GM21381 (cell line): Measurements from ENCODE around the gene CYSLTR2.

ENCODE experiments used
- ATAC-seq: cut with Tn5 transposase; IDR thresholded peaks from one replicate; pipeline ENCODE4 v1.9.1; 2021; ENCODE audit warnings: mild to moderate bottlenecking, moderate library complexity; ENCODE audit not compliant: unreplicated experiment

Gene CYSLTR2

DNA sequence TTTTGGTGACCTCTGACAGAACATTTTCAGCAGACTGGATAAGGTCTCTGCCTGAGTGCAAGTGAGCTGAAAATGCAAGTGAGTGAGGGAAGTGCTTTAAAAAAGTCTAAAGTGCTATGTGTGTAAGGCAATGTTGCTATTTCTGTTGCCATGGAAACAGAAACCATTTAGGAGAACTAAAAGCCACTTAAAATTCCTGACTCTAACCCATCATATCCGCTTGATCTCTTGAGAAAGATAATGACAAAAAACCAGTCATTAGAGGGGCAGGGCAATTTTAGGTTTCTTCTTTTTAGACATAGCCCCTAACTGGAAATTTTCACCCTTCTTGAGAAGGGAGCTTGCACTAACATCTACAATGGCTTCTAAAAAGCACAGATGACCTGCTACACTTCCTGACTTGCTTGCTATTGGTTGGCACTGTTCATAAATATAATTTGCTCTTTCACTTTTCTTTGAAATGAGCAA, at the start of gene CYSLTR2:
Gene CYSLTR2 (plus strand): TSS at position 458 of the 468 bp plus-strand sequence. CDS start 52,889 bp downstream, outside the sequence.
- no peak for ATAC-seq

GRCh38 chr13:48615049-48615448, 38.7 kb upstream of the CYSLTR2 start:
- no peak for ATAC-seq

DNA sequence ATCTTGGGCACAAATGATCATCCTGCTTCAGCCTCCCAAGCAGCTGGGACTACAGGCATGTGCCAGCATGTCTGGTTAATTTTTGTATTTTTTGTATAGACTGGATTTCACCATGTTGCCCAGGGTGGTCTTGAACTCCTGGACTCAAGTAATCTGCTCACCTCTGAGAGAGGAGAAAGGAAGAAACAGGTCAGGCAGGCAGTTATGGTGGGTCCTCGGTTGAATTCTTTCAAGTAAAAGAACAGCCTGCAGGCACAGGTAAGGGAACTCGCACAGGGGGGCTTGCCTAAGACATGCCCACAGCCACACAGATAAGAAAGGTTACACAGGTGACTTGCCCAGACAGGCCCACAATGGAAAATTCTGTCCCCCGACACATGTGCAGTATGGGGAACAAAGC, 34.8 kb upstream of the CYSLTR2 start:
- no peak for ATAC-seq

- no peak for ATAC-seq
Observed at GRCh38 chr13:48621056-48621455, 32.7 kb upstream of the CYSLTR2 start.

GRCh38 chr13:48624016-48624415, 29.7 kb upstream of the CYSLTR2 start:
- ATAC-seq: no peak

DNA sequence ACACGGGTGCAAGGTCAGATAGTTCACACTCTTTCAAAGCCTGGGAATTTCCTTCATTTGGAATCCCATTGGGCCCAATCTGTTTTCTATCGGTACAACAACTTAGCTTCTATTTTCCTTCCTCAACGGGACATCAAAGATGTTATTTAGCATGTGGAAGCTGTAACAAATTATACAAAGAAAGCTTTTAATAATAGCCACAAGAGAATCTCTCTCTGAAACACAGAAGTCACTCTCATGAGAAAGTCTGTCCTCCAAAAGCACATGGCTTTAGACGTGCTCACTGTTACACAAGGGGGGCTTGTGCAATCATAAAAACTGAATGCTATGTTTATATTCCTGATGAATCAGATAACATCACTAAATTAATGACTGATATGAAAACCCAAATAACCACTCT, 28.9 kb upstream of the CYSLTR2 start:
- no peak for ATAC-seq

- ATAC-seq: no peak
Observed at GRCh38 chr13:48625413-48626076, 28.2 kb upstream of the CYSLTR2 start.

- no peak for ATAC-seq
Observed at GRCh38 chr13:48626077-48626449, 27.7 kb upstream of the CYSLTR2 start.

GRCh38 chr13:48626726-48627451, 26.8 kb upstream of the CYSLTR2 start:
- ATAC-seq: no peak

DNA sequence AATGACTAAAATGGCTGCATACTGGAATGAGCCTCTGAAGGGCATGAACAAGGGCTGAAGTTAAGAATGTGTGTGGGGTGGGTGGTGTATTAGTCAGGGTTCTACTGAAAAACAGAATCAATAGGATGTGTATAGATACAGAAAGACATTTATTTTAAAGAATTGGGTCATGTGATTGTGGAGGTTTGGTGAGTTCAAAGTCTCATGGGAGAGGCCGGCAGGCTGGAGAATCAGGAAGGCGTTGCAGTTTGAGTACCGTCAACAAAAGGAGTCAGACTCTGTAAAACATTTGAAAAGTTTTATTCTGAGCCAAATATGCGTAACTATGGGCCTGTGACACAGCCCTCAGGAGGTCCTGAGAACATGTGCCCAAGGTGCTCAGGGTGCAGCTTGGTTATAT, 24.5 kb upstream of the CYSLTR2 start:
- ATAC-seq: no peak

DNA sequence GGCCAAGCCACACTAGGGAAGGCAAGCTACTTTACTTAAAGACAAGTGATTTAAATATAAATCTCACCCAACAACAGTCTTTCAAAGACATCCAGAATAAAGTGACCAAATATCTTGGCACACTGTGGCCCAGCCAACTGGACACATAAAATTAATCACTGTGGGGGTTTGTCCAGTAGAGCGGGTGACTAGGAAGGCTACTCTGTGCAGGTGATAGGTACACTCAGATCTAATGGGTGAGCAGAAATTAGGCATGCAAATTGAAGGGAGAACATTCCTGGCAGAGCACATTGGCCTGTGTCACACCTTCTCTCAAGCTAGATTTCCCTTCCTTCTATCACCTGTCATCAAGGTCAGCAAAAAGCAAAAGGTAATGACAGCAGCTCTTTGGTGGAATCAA, 23.4 kb upstream of the CYSLTR2 start:
- ATAC-seq: no peak

GRCh38 chr13:48630773-48631172, 23.0 kb upstream of the CYSLTR2 start:
- ATAC-seq: no peak

GRCh38 chr13:48631441-48631840, 22.3 kb upstream of the CYSLTR2 start:
- no peak for ATAC-seq

- ATAC-seq: no peak
Observed at GRCh38 chr13:48633700-48634099, 20.0 kb upstream of the CYSLTR2 start.

DNA sequence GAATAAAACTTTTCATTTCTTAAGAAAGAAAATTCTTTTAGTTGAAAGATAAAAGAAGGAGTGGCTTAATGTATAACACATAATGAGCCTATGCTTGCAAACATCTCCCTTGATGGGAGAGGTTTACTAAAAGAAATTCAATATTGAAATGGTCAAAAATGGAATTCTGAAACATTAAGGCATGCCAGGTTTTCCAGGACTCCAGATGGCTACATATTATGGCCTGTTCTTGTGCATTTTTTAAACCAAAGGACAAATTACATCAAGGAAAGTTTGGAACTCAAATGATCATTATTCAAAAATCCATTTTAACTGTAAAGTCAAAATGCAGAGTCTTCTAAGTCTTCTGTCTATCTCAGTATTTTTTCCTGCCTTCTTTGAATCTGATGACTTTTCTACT, 19.1 kb upstream of the CYSLTR2 start:
- no peak for ATAC-seq

GRCh38 chr13:48635478-48635877, 18.3 kb upstream of the CYSLTR2 start:
- no peak for ATAC-seq

DNA sequence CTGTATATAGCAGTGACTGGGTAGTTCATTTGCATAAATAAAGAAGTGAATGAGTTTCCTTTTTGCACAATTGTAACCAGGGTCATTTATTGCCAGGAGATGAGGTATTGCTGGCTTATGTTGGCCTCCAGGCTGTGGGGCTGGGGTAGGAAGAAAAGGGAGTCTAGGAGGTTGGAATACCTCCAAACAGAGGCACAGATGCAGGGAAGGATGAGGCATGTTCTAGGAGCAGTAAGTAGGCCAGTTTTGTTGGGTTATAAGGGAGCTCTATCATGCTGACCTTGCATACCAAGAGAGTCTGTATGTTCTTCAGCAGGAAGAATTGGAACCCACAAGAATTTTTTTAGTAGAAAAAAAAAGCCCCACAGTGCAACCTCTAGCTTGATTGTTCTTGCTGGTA, 17.2 kb upstream of the CYSLTR2 start:
- no peak for ATAC-seq

DNA sequence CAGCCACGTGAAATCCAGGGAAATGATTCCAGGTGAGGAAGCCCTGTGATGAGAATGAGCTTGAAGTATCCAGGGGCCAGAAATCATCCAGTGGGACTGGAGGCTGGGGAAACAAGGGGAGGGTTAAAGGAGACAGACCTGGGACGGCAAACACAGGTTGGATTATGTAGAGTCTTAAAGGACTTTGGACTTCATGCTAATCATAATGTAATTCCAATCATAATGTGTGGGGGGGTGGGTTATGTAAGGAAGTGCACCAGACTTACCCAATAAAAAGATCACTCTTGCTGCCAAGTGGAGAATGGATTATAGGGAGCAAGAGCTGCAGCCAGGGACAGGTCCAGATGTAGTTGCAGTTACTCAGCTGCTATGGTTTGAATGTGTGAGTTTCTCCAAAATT, 16.1 kb upstream of the CYSLTR2 start:
- ATAC-seq: no peak

GRCh38 chr13:48640767-48641166, 13.0 kb upstream of the CYSLTR2 start:
- no peak for ATAC-seq

GRCh38 chr13:48641404-48641803, 12.3 kb upstream of the CYSLTR2 start:
- no peak for ATAC-seq

- no peak for ATAC-seq
Observed at GRCh38 chr13:48642061-48642460, 11.7 kb upstream of the CYSLTR2 start.

DNA sequence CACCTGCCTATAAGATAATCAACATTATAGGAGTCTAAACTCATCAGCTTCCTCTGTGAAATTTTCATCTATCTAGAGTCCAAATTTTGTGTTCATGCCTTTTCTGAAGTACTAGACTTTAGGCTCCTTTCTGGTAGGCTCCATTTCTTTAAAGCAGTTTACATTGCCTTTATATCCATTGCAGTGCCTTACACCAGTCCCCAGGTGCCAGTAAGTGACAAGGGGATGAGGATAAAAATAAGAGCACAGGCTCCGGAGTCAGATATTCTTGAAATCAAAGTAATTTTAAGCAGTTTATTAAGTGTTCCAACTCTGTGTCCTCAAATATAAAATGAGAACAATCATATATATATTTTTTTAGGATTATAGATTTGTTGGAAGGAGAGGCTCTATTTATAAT, 10.6 kb upstream of the CYSLTR2 start:
- no peak for ATAC-seq

DNA sequence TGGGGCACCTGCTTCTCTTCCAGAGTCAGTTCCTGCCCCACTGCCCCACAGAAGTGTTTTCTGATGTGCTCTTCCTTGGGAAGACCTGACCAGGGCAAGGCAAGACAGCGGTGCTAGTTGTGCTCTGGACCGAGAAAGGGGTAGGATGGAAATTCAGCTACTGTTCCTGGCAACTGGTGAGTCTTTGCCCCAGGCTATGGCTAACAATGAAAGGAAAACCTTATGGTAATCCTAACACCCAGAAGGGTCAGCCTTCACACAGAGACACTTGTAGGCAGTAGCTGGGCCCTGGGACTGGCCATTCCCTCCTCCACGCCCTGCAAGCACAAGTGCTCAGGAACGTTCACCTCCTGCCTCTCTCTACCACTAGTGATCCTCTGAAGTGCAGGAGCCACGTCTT, 9.6 kb upstream of the CYSLTR2 start:
- ATAC-seq: no peak
